IMR-90 (cell line): Measurements from ENCODE around the gene B4GALT5. TPM values are rescaled to one million over a fixed set of nuclear protein-coding genes. Genes with fewer than 3 reads are reported as not detected.
A peak's percentile ranks its signal among the peaks of the same experiment; 100 is the strongest.

Experiments used
- ATAC-seq: fragments of 200-7000 bp; cut with Tn5 transposase; 2 replicates; pipeline ENCODE4 v1.9.1; 2020; ENCODE audit warnings: low read depth, mild to moderate bottlenecking, moderate library complexity
- BruUV-seq: library from RNA; stranded (reverse); fragments of 400-500 nt; replicated peaks from 2 replicates; lab custom pipeline; 2021; lab: Mats Ljungman, UMichigan
- CTCF ChIA-PET: fragments of 300-600 bp; formaldehyde crosslinking; extraction: SDS; loops from one replicate; lab custom pipeline; 2021; ENCODE audit warnings: antibody characterized with exemption; lab: Yijun Ruan, JAX
- POLR2A ChIA-PET: fragments of 300-600 bp; sonication (Branson Sonifier 250); formaldehyde crosslinking; loops from one replicate; lab custom pipeline; 2022; ENCODE audit warnings: antibody characterized with exemption; ENCODE audit not compliant: unreplicated experiment; lab: Charles Lee
- DNase-seq: peaks from one replicate; pipeline ENCODE4 v3.0.0; 2013
- H2AFZ ChIP-seq: replicated peaks from 2 replicates; pipeline ENCODE3; 2013; ENCODE audit warnings: low read length, mild to moderate bottlenecking; ENCODE audit not compliant: poor library complexity
- H2AK5ac ChIP-seq: 2 replicates; pipeline ENCODE4 v1.6.1; 2013; ENCODE audit warnings: low read depth, low read length, inconsistent platforms
- H2AK9ac ChIP-seq: replicated peaks from 2 replicates; pipeline ENCODE3; 2013; ENCODE audit warnings: mild to moderate bottlenecking, low read depth, low read length, moderate library complexity; ENCODE audit not compliant: poor library complexity
- H2BK120ac ChIP-seq: 2 replicates; pipeline ENCODE4 v1.6.1; 2013; ENCODE audit warnings: low read depth, low read length, inconsistent platforms
- H2BK15ac ChIP-seq: 3 replicates; pipeline ENCODE4 v1.6.1; 2013; ENCODE audit warnings: low read depth, low read length, inconsistent platforms
- H2BK20ac ChIP-seq: 2 replicates; pipeline ENCODE4 v1.6.1; 2013; ENCODE audit warnings: low read depth, mild to moderate bottlenecking, inconsistent platforms, low read length, moderate library complexity
- H2BK5ac ChIP-seq: 2 replicates; pipeline ENCODE4 v1.6.1; 2013; ENCODE audit warnings: mild to moderate bottlenecking, low read depth, low read length, inconsistent platforms; ENCODE audit not compliant: poor library complexity, severe bottlenecking
- H3K14ac ChIP-seq: replicated peaks from 2 replicates; pipeline ENCODE4 v1.6.1; 2013; ENCODE audit warnings: low read depth, low read length, inconsistent platforms
- H3K18ac ChIP-seq: 2 replicates; pipeline ENCODE4 v1.6.1; 2013; ENCODE audit warnings: low read depth, low read length, control low read depth
- H3K23ac ChIP-seq: 2 replicates; pipeline ENCODE4 v1.6.1; 2013; ENCODE audit warnings: low read depth, low read length, inconsistent platforms
- H3K27ac ChIP-seq: 2 replicates; pipeline ENCODE4 v1.5.1; 2013; ENCODE audit warnings: mild to moderate bottlenecking, control low read depth, low read length; ENCODE audit not compliant: insufficient read depth
- H3K27me3 ChIP-seq: 2 replicates; pipeline ENCODE4 v1.6.1; 2013; ENCODE audit warnings: low read length; ENCODE audit not compliant: control insufficient read depth, insufficient read depth
- H3K36me3 ChIP-seq: 2 replicates; pipeline ENCODE4 v1.6.1; 2013; ENCODE audit warnings: low read length, mixed read lengths; ENCODE audit not compliant: control insufficient read depth, insufficient read depth
- H3K4ac ChIP-seq: 2 replicates; pipeline ENCODE4 v1.6.1; 2013; ENCODE audit warnings: low read depth, low read length, inconsistent platforms
- H3K4me1 ChIP-seq: 2 replicates; pipeline ENCODE4 v1.6.1; 2013; ENCODE audit warnings: low read length, mixed read lengths; ENCODE audit not compliant: control insufficient read depth, insufficient read depth
- H3K4me2 ChIP-seq: 2 replicates; pipeline ENCODE4 v1.6.1; 2013; ENCODE audit warnings: low read depth, mild to moderate bottlenecking, control low read depth, low read length, moderate library complexity
- H3K4me3 ChIP-seq: 2 replicates; pipeline ENCODE4 v1.5.1; 2013; ENCODE audit warnings: low read depth, mild to moderate bottlenecking, control low read depth, low read length, moderate library complexity; ENCODE audit not compliant: insufficient read depth
- H3K56ac ChIP-seq: 2 replicates; pipeline ENCODE4 v1.6.1; 2013; ENCODE audit warnings: low read length, inconsistent platforms; ENCODE audit not compliant: insufficient read depth; ENCODE audit errors: extremely low read depth
- H3K79me1 ChIP-seq, 2 experiments: 2 replicates each; pipeline ENCODE4 v1.6.1; 2013; ENCODE audit warnings: low read length in 2 of 2, inconsistent platforms in 1 of 2, low read depth in 1 of 2
- H3K9ac ChIP-seq: 2 replicates; pipeline ENCODE4 v1.6.1; 2013; ENCODE audit warnings: low read depth, low read length, control low read depth
- H3K9me1 ChIP-seq: 2 replicates; pipeline ENCODE4 v1.6.1; 2013; ENCODE audit warnings: low read length, inconsistent platforms; ENCODE audit not compliant: insufficient read depth
- H3K9me3 ChIP-seq: 2 replicates; pipeline ENCODE4 v1.6.1; 2013; ENCODE audit warnings: low read length; ENCODE audit not compliant: control insufficient read depth, insufficient read depth
- H4K20me1 ChIP-seq: 2 replicates; pipeline ENCODE4 v1.6.1; 2013; ENCODE audit warnings: low read length, inconsistent platforms; ENCODE audit not compliant: insufficient read depth
- H4K5ac ChIP-seq: 2 replicates; pipeline ENCODE4 v1.6.1; 2013; ENCODE audit warnings: mild to moderate bottlenecking, low read depth, low read length, control low read depth
- H4K8ac ChIP-seq, 2 experiments: 2 replicates each; pipeline ENCODE4 v1.6.1; 2013; ENCODE audit warnings: low read depth in 2 of 2, low read length in 2 of 2, control low read depth in 1 of 2, inconsistent platforms in 1 of 2
- H4K91ac ChIP-seq: 2 replicates; pipeline ENCODE4 v1.6.1; 2013; ENCODE audit warnings: low read depth, low read length, inconsistent platforms; ENCODE audit not compliant: insufficient read depth
- BHLHE40 ChIP-seq: fragments of 150-350 bp; IDR thresholded peaks from 2 replicates; pipeline ENCODE4 v1.6.1; 2016; ENCODE audit warnings: mild to moderate bottlenecking, low read depth, low read length
- CHD1 ChIP-seq: IDR thresholded peaks from 2 replicates; pipeline ENCODE4 v1.6.1; 2012; ENCODE audit warnings: low read depth, low read length, improper control_type of control experiment
- FOS ChIP-seq: fragments of 150-350 bp; IDR thresholded peaks from 2 replicates; pipeline ENCODE4 v1.6.1; 2016; ENCODE audit warnings: low read depth, low read length
- MAZ ChIP-seq: IDR thresholded peaks from 2 replicates; pipeline ENCODE4 v1.6.1; 2012; ENCODE audit warnings: low read depth, mild to moderate bottlenecking, low read length, improper control_type of control experiment, moderate library complexity, borderline replicate concordance
- MXI1 ChIP-seq: IDR thresholded peaks from 2 replicates; pipeline ENCODE4 v1.6.1; 2012; ENCODE audit warnings: low read depth, mild to moderate bottlenecking, low read length, moderate library complexity, borderline replicate concordance
- RAD21 ChIP-seq: IDR thresholded peaks from 2 replicates; pipeline ENCODE4 v1.6.1; 2012; ENCODE audit warnings: low read length, improper control_type of control experiment
- RFX5 ChIP-seq: IDR thresholded peaks from 2 replicates; pipeline ENCODE4 v1.8.0; 2012; ENCODE audit warnings: low read depth, mild to moderate bottlenecking, low read length, moderate library complexity
- SMC3 ChIP-seq: fragments of 150-350 bp; IDR thresholded peaks from 2 replicates; pipeline ENCODE4 v1.6.1; 2016; ENCODE audit warnings: low read depth, mild to moderate bottlenecking, antibody characterized with exemption, low read length, moderate library complexity
- whole genome bisulfite sequencing, 2 experiments: methylation state at CpG; one replicate each; pipeline versions ENCODE4 v1.1.5 to v1.1.7; 2013; ENCODE audit warnings: missing lambda C conversion rate in 2 of 2; ENCODE audit not compliant: insufficient read length in 1 of 2; ENCODE audit errors: extremely low coverage in 2 of 2; 5-methylcytosine and 5-hydroxymethylcytosine counted together
- dilution Hi-C: fragments of 300-500 bp; cut with HindIII; formaldehyde crosslinking; loops from one replicate; pipeline ENCODE4 v1.14.3; 2018; ENCODE audit warnings: low sequenced_read_pairs; ENCODE audit not compliant: unreplicated experiment
- in situ Hi-C: fragments of 300-500 bp; cut with MboI; formaldehyde crosslinking; loops from 3 replicates; pipeline ENCODE4 v1.14.3; 2019; ENCODE audit warnings: low sequenced_read_pairs, inconsistent platforms, mixed read lengths
- intact Hi-C: fragments of 100-400 bp; cut with micrococcal nuclease; formaldehyde crosslinking; loops from 2 replicates; pipeline ENCODE4 v1.10.0; 2022
- polyA plus RNA-seq, 3 experiments: library from polyadenylated mRNA; depleted of rRNA; stranded (reverse); fragments of >200 nt; gene quantifications; 2 replicates each; pipeline ENCODE4 v1.2.3, GENCODE V29; 2012; ENCODE audit warnings: low replicate concordance in 1 of 3
- total RNA-seq: library from RNA; depleted of rRNA; stranded (reverse); fragments of >200 nt; gene quantifications from 2 replicates; pipeline ENCODE4 v1.2.3, GENCODE V29; 2012

B4GALT5 gene
- total and polyA plus RNA-seq, 2 of the 4 experiments (the other 2 are of a cell fraction), result 11.3 to 20.4 TPM

DNA sequence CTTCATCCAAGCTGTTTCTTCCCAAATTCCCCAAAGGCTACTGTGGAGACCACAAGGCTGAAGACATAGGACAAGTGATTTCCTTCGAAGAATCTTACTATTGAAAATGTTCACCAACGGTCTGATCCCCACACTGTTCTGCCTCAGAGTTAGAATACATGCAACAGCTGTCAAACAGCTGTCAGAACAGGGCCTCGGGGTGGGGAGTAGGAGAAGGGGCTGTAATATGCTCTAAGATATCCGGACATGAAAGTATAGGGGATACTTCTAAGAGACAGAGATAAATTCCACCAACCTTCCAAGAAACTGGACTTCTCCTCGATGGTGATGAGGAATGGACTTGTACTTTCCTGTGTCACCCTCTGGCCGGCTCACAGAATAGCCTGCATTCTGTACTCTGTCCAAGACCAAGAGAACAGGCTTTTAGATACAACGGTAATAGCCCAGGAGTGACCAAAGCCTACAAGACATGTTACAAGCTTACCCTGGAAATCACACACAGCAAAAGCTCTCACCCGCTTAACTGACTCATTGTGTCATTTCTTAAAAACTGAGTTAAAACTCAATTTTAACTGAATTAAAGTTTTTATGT lies 76.5 kb downstream of the B4GALT5 start:
- no peak overlapping the region for H3K18ac ChIP-seq
- no peak overlapping the region for H2BK120ac ChIP-seq
- no peak overlapping the region for H3K9ac ChIP-seq
- peaks cover 48% of the 10 kb centered on the region for H3K36me3 ChIP-seq
- H2AFZ ChIP-seq, result no peak overlapping the region
- intact Hi-C loops (no loop called here), in situ Hi-C loops (no loop called here), dilution Hi-C loops (no loop called here)
- TF ChIP-seq BHLHE40 (no peak), RAD21 (no peak), FOS (no peak), MAZ (no peak), CHD1 (no peak), MXI1 (no peak), RFX5 (no peak), SMC3 (no peak)
- ChIA-PET CTCF (no interaction called here), POLR2A (no interaction called here)
- H3K9me1 ChIP-seq, result peaks cover 5% of the 10 kb centered on the region
- no peak overlapping the region for H2BK15ac ChIP-seq
- H3K4ac ChIP-seq, result no peak overlapping the region
- no peak overlapping the region for H2AK9ac ChIP-seq
- WGBS, 2 experiments, result 20% methylated on average over 1 of the region's 8 CpGs; no CpG with 5 or more reads in 1 of the 2 experiments
- no peaks in the 10 kb centered on the region for H4K20me1 ChIP-seq
- H4K91ac ChIP-seq, result no peak overlapping the region
- BruUV-seq, result no TSS peak
- H3K27me3 ChIP-seq, result no peaks in the 10 kb centered on the region
- H3K4me2 ChIP-seq, result no peak overlapping the region
- H4K5ac ChIP-seq, result no peak overlapping the region
- H2AK5ac ChIP-seq, result no peak overlapping the region
- H3K27ac ChIP-seq, result no peak overlapping the region
- no peak; the same call in 1 of the 2 replicates for ATAC-seq
- no peak overlapping the region for H3K23ac ChIP-seq
- H3K9me3 ChIP-seq, result no peaks in the 10 kb centered on the region
- peak; percentile 15 for DNase-seq
- no peak overlapping the region for H2BK5ac ChIP-seq
- peaks cover 6% of the 10 kb centered on the region for H3K4me1 ChIP-seq
- peaks cover 0 to 14% of the 10 kb centered on the region in 2 experiments; a peak in 2 of 4 replicates for H3K79me1 ChIP-seq
- no peak overlapping the region for H3K14ac ChIP-seq
- H3K4me3 ChIP-seq, result no peak overlapping the region
- no peak overlapping the region for H2BK20ac ChIP-seq
- H3K56ac ChIP-seq, result no peak overlapping the region
- no peak overlapping the region for H4K8ac ChIP-seq
